ENCODE results near the gene CNOT9.
A peak's percentile ranks its signal among the peaks of the same experiment; 100 is the strongest.

The CNOT9 gene

DNA sequence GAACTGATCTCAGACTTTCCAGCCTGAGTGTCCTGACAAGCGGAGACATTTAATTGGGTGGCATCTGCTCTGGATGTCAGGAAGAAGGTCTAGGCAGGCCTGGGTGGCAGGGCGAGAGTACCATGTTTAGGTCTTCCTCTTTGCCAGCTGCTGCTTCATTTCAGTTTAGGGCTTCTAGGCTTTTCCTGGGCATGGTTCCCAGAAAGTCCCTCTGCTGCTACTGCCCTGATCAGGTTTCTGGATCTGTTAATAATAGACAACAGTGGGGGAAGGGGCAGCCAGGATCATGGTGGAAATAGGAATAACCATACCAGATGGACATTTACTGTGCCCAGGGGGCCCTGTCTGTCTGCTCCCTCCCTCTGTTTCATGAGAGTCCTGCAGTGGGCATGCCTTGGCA lies 36.8 kb downstream of the CNOT9 start:
- H3K4me3 ChIP-seq (replicated peaks; ENCODE audit: low read depth, low read length), result no peak overlapping the region
- DNase-seq (ENCODE audit: extremely low read depth, low read depth), result peak; percentile 69
- TF ChIP-seq, protein P1, sequence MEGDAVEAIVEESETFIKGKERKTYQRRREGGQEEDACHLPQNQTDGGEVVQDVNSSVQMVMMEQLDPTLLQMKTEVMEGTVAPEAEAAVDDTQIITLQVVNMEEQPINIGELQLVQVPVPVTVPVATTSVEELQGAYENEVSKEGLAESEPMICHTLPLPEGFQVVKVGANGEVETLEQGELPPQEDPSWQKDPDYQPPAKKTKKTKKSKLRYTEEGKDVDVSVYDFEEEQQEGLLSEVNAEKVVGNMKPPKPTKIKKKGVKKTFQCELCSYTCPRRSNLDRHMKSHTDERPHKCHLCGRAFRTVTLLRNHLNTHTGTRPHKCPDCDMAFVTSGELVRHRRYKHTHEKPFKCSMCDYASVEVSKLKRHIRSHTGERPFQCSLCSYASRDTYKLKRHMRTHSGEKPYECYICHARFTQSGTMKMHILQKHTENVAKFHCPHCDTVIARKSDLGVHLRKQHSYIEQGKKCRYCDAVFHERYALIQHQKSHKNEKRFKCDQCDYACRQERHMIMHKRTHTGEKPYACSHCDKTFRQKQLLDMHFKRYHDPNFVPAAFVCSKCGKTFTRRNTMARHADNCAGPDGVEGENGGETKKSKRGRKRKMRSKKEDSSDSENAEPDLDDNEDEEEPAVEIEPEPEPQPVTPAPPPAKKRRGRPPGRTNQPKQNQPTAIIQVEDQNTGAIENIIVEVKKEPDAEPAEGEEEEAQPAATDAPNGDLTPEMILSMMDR (IDR thresholded peaks at IDR 0.05; ENCODE audit: low read depth, low read length, missing control alignments), result no peak

DNA sequence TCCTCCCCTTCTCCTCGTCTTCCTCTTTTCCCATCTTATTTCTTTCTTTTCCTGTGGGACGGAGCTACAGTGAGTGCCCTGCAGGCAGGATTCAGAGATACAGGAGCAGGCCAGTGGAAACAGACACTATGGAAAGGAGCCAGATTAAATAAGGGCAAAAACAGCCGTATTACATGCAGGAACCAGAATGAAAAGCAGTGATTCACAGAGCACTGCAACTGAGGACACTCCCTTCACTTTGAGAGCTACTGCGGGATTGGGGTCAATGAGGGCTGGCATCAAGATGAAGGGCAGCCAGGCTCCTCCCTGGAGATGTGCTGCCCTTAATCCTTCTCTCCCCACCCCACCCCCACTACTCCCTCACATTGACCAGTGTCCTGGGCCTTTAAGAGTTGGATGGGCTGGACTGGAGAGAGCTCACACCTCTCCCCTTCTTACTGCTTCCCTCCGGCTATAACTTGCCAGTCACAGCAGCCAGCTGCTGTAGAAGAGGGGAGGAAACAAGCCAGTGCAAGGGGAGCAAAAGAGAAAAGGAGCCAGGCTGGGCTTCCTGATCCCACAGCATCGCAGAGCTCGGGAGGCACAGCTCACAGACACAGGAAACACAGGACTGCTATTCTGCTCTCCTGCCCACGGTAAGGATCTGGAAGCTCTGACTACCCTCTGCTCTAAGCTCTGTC lies 38.9 kb downstream of the CNOT9 start, which contains the start of gene PLCD4:
Gene PLCD4 (plus strand): TSS at position 464 of the 680 bp plus-strand sequence. CDS start 7,841 bp downstream, outside the sequence.
- peak within 1 kb of the TSS; percentile 29 for H3K4me3 ChIP-seq (replicated peaks; ENCODE audit: low read depth, low read length)
- peak; percentile 44 for DNase-seq (ENCODE audit: extremely low read depth, low read depth)
- TF ChIP-seq, protein P1 (IDR thresholded peaks at IDR 0.05; ENCODE audit: low read depth, low read length, missing control alignments), result no peak

DNA sequence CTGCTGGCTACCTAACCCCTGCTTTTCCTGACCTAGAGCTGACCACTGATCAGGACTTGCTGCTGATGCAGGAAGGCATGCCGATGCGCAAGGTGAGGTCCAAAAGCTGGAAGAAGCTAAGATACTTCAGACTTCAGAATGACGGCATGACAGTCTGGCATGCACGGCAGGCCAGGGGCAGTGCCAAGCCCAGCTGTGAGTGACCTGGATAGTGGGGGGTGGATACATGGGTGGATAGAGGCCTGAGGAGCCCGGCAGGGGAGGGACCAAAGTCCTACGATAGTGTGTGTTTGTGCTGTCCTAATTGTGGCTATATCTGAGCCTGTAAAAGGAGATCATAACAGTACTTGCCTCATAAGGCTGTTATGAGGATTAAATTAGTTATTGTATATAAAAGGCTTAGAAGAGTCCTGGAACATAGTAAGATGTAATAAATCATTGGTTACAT lies 47.3 kb downstream of the CNOT9 start:
- no peak overlapping the region for H3K4me3 ChIP-seq (replicated peaks; ENCODE audit: low read depth, low read length)
- TF ChIP-seq, protein P1 (IDR thresholded peaks at IDR 0.05; ENCODE audit: low read depth, low read length, missing control alignments), result no peak
- no peak for DNase-seq (ENCODE audit: extremely low read depth, low read depth)

DNA sequence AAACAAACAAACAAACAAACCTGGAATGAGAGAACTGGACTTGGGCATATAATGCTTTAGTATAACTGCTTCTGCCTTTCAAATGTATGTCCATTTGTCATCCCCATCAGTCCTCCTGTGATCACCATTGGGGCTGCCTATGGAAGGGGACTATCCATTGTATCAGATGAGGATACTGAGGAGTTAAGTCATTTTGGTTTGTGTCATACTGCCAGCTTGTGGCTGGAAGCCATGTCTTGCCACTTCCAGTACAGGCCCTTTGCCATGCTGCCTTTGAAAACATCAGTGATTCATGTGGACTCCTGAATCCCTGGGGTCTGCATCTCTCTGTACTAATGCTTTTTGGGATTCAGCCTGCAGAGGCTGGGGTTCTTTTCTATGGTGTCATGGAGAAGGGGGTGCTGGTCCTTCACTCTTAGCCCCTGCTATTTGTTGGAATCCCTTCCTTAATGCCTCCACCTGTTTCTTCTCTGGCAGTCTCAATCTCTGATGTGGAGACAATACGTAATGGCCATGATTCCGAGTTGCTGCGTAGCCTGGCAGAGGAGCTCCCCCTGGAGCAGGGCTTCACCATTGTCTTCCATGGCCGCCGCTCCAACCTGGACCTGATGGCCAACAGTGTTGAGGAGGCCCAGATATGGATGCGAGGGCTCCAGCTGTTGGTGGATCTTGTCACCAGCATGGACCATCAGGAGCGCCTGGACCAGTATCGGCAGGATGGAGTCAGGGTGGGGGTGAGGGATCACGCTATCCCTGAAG lies 49.6 kb downstream of the CNOT9 start:
- no peak for DNase-seq (ENCODE audit: extremely low read depth, low read depth)
- TF ChIP-seq, protein P1 (IDR thresholded peaks at IDR 0.05; ENCODE audit: low read depth, low read length, missing control alignments), result no peak
- no peak overlapping the region for H3K4me3 ChIP-seq (replicated peaks; ENCODE audit: low read depth, low read length)

DNA sequence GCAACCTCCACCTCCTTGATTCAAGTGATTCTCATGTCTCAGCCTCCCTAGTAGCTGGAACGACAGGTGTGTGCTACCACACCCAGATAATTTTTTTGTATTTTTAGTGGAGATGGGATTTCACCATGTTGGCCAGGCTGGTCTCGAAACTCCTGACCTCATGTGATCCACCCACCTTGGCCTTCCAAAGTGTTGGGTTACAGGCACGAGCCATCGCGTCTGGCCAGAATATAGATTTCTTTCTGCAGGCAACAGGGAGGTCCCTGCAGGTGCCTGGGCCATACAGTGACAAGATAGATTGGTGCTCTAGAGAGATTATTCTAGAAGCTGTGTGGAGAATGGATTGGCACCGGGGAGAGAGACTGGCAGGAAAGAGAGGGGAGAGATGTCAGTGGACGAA lies 52.4 kb downstream of the CNOT9 start:
- TF ChIP-seq, protein P1 (IDR thresholded peaks at IDR 0.05; ENCODE audit: low read depth, low read length, missing control alignments), result no peak
- DNase-seq (ENCODE audit: extremely low read depth, low read depth), result no peak
- H3K4me3 ChIP-seq (replicated peaks; ENCODE audit: low read depth, low read length), result no peak overlapping the region

DNA sequence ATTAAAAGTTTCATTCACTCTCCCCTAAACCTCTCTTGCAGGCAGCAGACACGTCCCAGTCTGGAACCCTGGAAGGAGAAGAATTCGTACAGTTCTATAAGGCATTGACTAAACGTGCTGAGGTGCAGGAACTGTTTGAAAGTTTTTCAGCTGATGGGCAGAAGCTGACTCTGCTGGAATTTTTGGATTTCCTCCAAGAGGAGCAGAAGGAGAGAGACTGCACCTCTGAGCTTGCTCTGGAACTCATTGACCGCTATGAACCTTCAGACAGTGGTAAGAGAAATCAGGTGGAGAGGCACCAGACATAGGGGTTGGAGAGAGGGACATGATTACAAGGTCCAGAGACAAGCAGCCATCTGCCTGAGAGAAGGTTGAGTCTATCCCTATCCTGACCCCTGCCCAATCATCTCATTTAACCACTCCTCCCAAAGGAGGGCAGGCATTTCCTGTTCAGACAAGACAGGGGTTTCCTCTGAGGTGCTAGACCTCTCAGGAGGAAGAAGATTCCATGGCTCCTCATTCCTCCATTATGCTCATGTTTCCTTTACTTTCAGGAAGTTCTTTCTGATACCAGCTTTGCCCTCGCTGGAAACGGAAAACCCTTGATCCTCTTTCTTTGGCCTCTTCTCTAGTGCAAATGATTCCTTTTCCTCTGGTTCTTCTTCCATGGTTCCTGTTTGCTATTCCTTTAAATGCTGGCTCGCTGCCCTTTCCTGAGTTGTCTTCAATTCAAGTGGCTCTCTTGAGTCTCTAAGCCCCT lies 54.1 kb downstream of the CNOT9 start:
- DNase-seq (ENCODE audit: extremely low read depth, low read depth), result no peak
- H3K4me3 ChIP-seq (replicated peaks; ENCODE audit: low read depth, low read length), result no peak overlapping the region
- TF ChIP-seq, protein P1 (IDR thresholded peaks at IDR 0.05; ENCODE audit: low read depth, low read length, missing control alignments), result no peak
